Fibroblast of pulmonary artery (primary cell): ENCODE data around the gene GK.
A peak's percentile ranks its signal among the peaks of the same experiment; 100 is the strongest.
"Not testable (repeated sequence)": the region's sequence is repeated elsewhere in the genome, so short reads cannot be mapped to it uniquely, and the experiment has no call there.

Experiments used
- DNase-seq: peaks from one replicate; pipeline ENCODE4 v3.0.0-alpha.2; 2010; ENCODE audit warnings: low read depth
- H3K4me3 ChIP-seq: replicated peaks from 2 replicates; pipeline ENCODE4 v1.5.1; 2011; ENCODE audit warnings: low read depth, mild to moderate bottlenecking, control low read depth, low read length, moderate library complexity
- CTCF ChIP-seq: IDR thresholded peaks from 2 replicates; pipeline ENCODE4 v1.5.1; 2011; ENCODE audit warnings: mild to moderate bottlenecking, control low read depth, low read length, inconsistent platforms; ENCODE audit errors: missing control alignments

The GK gene

DNA sequence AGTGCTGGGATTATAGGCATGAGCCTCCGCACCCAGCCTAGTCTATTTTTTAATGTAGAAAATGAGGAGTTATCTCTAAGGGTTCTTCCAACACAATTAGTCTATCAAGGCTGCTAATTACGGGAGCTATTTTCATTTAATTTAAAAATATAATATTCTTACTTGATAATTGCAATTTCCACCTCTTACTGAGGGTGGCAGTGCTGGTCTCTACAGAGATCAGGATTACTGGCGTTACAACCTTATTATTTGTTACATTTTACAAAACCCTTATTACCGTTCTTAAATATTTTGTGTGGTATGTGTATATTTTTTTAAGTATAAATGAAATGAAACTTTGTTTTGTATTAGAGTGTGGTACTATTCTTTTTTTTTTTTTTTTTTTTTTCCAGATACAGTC, 17.6 kb upstream of the GK start:
- H3K4me3 ChIP-seq, result no peak overlapping the region
- peak; percentile 40 for TF ChIP-seq CTCF
- peak; percentile 35 for DNase-seq

DNA sequence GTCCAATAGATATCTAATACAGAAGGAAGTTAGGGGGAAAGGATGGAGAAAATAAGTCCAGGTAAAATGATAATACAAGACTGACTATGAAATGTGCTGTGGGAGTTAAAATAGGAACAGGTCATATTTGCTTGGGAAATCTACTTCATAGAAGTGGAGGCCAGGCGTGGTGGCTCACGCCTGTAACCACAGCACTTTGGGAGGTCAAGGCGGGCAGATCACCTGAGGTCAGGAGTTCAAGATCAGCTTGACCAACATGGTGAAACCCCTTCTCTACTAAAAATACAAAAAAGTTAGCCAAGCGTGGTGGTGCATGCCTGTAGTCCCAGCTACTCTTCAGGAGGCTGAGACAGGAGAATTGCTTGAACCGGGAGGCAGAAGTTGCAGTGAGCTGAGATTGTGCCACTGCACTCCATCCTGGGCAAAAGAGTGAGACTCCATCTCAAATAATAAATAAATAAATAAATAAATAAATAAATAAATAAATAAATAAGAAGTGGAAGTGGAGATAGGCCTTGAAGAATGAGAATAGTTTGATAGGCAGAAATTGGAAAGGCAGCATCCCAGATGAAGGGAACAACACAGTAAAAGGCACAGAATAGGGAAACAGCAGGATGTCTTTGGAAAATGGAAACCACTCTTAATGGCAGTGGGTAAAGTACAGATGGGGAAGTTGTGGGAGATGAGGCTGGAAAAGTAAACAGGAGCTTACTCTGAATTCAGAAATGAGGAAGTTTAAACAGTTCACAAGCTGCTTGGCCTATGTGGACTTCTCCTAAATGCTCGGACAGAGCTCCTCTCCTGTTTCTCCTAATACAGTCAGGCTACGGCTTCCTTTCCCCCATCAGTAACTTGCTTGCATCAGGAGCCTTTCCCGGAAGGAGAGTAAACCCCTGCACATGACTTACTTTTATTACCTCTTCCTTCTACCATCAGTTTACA, 15.1 kb upstream of the GK start:
- no peak for DNase-seq
- H3K4me3 ChIP-seq, result no peak overlapping the region
- no peak for TF ChIP-seq CTCF

GRCh38 chrX:30639702-30640101, 13.5 kb upstream of the GK start:
- H3K4me3 ChIP-seq, DNase-seq: not testable (repeated sequence)

- H3K4me3 ChIP-seq, result no peak overlapping the region
Observed at GRCh38 chrX:30642642-30643041, 10.6 kb upstream of the GK start.

GRCh38 chrX:30643313-30643821, 9.9 kb upstream of the GK start:
- peak; percentile 84 for DNase-seq
- H3K4me3 ChIP-seq, result no peak overlapping the region
- TF ChIP-seq CTCF, result no peak

More at GRCh38 chrX:30642642-30643041, 10.6 kb upstream of the GK start:
- TF ChIP-seq CTCF, result no peak
- no peak for DNase-seq

- DNase-seq, result peak; percentile 33
- no peak for TF ChIP-seq CTCF
- no peak overlapping the region for H3K4me3 ChIP-seq
Observed at GRCh38 chrX:30649859-30650258, 3.4 kb upstream of the GK start.

- DNase-seq, result peak; percentile 93
- H3K4me3 ChIP-seq, result peak overlapping the region; percentile 68
- no peak for TF ChIP-seq CTCF
Observed at GRCh38 chrX:30652527-30653414, 452 bp upstream of the GK start.

DNA sequence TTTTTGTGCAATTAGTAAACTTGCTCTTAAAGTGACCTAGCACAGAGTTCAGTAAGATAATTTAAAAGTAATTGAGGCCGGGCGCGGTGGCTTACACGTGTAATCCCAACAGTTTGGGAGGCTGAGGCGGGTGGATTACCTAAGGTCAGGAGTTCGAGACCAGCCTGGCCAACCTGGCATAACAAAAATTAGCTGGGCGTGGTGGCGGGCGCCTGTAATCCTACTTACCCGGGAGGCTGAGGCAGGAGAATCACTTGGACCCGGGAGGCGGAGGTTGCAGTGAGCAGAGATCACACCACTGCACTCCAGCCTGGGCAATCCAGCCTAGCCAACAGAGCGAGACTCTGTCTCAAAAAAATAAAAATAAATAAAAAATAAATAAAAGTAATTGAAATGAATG, 1.2 kb downstream of the GK start:
- H3K4me3 ChIP-seq, DNase-seq: not testable (repeated sequence)
